H54 (cell line): ENCODE results near the gene IQCM.

Experiments used
- DNase-seq: peaks from one replicate; pipeline ENCODE4 v3.0.0; 2011; ENCODE audit warnings: low spot score, mixed read lengths; ENCODE audit not compliant: insufficient read length
- FAIRE-seq: peaks from 3 replicates; lab custom pipeline; 2011; peaks lifted over from hg19 to GRCh38; lab: Jason Lieb, UNC
- POLR2A ChIP-seq: IDR thresholded peaks from 2 replicates; pipeline ENCODE4 v1.6.1; 2011; ENCODE audit warnings: low read depth, mild to moderate bottlenecking, low read length

Gene IQCM

DNA sequence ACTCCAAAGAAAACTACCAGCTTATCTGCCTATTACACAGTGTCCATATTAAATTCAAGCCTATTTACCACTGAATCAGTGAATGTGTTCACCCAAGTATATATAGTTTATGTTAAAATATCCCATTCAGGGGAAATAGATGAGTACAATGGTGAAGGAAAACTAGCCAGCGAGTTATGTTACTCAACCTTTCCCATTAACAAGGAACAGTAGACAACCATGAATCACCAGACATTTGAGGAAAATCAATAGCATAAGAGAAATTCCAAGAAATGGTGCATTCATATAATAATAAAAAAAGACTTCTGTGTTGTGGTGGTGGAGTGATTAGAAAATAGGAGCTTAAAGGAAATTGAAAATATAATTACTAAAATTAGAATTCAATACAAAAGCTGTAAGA, 21.3 kb downstream of the IQCM start:
- no peak for TF ChIP-seq POLR2A
- DNase-seq (no peak), FAIRE-seq (no peak)

DNA sequence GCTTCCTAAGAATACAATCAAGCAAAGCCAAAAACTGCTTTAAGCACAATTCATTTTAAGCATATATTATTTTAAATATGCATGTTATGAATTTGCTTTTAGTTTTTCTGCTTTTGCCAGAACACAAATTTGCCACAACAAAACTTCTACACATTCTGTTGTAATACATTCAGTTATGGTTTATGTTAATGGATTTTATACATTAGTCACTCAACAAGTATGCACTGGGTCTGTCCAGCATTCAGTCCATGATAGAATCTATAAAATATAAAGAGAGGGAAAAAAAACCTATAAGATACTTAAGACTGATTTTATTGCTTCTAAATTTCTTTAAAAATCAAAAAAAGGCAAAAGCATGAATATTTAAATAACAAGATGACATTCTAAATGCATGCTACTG, 22.2 kb downstream of the IQCM start:
- FAIRE-seq (peak; percentile 20), DNase-seq (no peak)
- no peak for TF ChIP-seq POLR2A

DNA sequence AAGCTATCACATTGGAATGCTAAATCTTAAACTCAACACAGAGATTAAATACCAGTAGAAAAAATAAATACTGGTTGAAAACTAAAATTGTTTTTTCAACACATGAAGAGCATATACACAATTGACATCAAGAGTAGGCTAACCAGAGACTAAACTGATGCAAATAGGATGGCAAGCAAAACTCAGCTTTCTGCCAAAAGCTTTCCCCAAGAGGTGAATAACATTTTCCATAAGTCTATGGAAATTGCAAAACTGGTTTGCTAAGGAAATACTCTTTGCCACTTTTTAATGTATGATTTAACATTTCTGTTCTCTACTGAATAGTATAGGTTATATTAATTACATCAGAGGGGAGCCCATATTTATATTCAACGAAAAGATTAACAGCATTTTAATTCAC, 23.8 kb downstream of the IQCM start:
- FAIRE-seq (no peak), DNase-seq (no peak)
- no peak for TF ChIP-seq POLR2A

DNA sequence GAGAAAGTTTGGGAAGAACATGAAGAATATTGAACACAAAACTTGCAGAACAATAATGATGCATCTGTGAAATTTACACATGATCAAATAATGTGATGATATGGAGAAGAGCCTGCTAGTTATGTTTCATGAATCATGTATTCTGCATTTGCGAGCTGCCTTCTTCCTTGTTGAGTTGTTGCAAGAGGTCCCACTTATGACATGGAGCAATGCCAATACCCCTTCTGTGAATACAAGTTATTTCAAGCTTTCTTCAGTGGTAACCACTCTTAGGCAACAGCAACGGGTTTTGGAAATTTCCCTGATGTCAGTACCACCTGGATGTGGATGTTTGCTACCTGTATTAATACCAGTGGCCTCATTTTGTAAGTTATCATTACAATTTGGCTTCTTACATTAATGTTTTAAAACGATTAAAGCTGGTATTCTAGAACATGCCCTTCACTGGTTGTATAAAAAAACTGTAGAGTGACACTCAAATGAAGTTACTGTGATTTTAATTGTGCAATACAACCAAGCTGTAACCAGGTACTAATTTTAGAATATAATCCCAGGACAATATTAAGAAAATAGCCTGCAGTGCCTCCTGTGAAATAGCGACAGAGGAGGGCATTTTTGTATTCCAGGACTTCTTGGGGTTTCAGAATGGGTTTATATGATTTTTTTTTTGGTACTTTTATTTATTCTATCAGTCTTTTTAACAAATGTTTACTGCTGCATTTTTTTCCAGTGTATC, 25.3 kb downstream of the IQCM start:
- TF ChIP-seq POLR2A = no peak
- FAIRE-seq (no peak), DNase-seq (no peak)

DNA sequence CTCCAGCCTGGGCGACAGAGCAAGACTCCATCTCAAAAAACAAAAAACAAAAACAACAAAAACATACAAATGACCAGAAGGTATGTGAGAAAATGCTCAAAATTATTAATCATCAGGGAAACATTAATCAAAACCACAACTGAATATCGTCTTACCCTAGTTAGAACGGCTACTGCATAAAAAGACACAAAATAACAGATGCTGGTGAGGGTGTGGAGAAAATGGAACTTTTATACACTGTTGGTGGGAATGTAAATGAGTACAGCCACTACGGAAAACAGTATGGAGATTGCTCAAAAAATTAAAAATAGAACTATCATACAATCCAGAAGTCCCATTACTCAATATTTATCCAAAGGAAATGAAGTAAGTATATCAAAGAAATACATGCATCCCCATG, 27.3 kb downstream of the IQCM start:
- FAIRE-seq = no peak
- TF ChIP-seq POLR2A = no peak
- DNase-seq = no peak

DNA sequence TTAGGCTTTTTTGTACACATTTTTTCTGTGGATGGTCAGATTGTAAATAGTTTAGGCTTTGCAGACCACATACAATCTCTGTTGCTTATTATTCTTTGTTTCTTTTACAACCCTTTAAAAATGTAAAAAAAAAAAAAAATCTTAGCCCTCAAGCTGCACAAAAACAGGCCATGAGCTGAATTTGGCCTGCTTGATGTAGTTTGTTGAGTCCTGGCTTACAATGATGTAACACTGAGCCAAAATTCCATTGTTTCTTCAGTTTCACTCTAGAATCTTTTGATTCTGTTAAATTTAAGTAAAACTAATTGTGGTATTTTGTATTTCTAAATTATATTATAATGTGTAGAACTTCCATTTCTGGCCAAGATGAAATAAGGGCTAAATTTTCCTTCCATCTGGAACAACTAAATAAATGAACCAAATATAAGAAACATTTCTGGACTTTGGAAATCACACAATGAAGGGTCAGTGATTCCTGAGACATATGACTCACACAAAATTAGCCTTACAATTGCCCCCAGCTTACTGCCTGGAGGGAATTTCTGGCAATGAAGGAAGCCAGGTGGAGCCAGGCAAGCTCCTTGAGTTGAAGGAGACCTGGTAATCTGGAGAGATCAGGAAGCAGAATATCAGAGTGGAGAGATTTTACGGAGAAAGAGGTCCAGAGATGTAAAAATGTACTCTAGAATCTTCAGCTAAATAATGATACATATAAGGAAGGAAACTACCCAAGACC, 29.8 kb downstream of the IQCM start:
- FAIRE-seq (no peak), DNase-seq (no peak)

DNA sequence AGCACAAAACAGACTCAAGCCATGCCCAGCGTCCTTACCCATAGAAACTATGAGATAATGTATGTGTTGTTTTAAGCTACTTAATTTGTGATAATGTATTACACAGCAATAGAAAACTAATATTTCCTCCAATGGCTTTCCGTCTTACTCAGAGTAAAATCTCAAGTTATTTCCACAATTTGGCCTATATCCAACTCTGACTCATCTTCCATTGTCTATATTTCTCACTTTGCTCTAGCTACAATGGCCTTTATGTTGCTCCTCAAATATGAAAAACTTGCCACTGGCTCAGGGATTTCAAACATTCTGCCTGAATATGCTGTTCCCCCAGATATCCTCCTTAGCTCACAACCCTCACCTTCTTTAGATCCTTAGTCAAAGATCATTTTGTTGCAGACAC, 31.6 kb downstream of the IQCM start:
- no peak for TF ChIP-seq POLR2A
- FAIRE-seq (no peak), DNase-seq (no peak)

More for the DNA sequence above, 29.8 kb downstream of the IQCM start:
- TF ChIP-seq POLR2A = no peak

DNA sequence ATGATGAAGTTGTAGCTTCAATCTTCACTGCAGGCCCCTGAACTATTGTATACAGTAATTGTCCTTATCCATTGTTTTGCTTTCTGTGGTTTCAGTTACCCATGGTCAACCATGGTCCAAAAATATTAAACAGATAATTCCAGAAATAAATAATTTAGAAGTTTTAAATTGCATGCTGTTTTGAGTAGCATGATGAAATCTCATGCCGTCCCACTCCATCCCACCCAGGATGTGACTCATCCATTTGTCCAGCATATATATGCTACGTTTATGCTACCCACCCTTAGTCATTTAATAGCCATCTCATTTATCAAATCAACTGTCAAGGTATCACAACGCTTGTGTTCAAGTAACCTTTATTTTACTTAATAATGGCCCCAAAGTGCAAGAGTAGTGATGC, 34.5 kb downstream of the IQCM start:
- FAIRE-seq (peak; percentile 68), DNase-seq (no peak)
- TF ChIP-seq POLR2A = no peak

DNA sequence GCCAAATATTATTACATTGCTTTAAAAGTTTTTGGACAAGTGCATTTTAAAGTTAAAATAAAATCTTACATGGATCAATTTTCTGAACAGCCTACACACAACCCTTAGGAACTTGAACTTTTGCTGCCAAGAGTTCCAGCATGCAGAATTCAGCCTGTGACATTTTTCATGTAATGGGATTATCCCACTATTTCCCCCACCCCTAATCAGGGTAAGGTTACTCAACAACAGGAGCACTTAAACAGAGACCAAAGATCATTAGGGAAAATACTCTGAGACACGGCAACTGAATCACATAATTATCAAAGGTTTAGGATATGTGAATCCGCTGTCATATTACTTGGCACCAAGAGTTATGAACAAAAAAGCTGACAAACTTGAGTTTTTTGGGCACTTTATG, 47.2 kb downstream of the IQCM start:
- no peak for DNase-seq
- FAIRE-seq = no peak
- no peak for TF ChIP-seq POLR2A

DNA sequence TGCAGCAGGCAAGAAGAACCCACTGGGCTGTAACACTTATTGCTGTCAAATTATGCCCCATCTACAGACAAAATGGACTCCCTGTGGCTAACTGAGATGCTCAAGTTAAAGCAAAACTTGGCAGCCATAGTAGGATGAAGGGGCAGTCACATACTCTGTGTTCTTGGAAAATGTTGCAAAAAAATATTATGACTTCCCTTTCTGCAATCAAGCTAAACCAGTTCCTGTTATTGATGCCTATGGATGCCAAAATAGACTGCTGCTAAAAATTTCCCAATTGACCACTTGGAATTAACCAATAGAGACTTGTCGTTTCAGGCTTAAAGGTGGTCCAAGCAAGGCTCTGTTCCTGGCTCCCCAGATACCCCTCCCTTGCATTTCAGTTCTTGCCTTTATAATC, 49.5 kb downstream of the IQCM start:
- FAIRE-seq = no peak
- no peak for TF ChIP-seq POLR2A
- no peak for DNase-seq

DNA sequence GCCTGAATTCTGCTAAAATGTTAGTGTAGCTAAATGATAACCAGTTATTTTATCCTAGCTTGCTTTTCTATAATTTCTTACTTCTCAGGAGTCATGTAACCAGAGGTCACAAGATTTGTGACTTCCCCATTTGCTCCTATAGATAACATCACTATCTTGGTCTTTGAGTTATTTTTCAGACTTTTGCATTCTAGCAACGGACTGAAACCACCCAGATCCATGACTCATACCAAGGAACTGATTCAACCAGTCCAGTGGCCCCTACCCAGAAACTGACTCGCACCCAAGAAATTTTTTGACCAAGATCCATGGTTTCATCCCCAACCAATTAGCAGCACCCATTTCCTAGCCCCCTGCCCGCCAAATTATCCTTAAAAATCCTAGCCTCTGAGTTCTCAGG, 50.0 kb downstream of the IQCM start:
- no peak for DNase-seq
- FAIRE-seq = peak; percentile 80
- TF ChIP-seq POLR2A = no peak

DNA sequence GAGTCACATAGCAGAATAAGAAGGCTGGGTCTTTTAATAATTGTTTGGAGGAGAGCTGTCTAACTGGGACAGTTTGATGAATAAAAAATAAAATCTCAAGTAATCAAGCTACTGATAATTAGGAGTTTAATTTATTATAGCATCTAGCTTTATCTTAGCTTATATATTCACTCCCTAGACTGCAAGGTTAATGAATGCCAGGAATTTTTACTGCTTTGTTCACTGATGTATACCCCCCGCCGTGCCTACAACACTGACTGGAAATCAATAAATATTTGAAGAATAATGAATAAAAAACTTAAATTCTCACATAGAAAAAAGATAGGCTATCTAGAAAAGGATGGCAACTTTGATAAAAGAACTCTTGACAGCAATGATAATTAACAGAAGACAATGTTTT, 59.7 kb downstream of the IQCM start:
- no peak for TF ChIP-seq POLR2A

DNA sequence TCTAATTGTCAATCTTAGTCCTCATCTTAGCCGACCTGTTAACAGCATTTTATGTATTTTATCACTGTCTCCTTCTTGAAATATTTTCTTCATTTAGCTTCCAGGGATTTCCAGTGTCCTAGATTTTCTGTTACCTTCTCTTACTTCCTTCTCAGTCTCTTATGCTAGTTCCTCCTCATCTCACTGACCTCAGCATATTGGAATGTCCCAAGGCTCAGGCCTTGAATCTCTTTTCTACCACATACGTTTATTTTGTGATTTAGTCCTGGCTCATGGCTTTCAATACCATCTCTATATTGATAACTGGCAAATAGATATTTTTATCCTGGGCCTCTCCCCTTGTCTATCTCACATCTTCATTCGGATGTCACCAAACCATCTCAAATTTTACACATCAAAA, 61.1 kb downstream of the IQCM start:
- TF ChIP-seq POLR2A = no peak
- no peak for DNase-seq
- peak; percentile 27 for FAIRE-seq

More for the DNA sequence above, 59.7 kb downstream of the IQCM start:
- FAIRE-seq = no peak
- no peak for DNase-seq

DNA sequence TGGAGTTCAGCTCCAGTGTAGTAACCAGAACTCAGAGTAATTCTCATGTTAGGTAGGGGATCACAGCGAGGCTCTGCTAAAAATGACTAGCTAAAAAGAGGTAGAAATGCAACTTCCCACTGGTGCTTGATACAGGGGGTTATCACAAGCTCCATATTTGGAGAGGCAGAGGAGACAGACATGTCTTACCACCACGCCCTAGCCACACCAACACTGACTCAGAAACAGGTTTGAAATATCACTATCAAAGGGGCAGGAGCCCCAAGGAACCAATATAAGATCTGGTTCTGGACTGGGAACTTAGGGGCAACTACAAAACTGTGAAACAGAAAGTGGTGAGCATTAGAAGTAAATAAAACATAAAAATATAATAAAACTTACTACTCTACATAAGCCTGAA, 62.9 kb downstream of the IQCM start:
- FAIRE-seq (no peak), DNase-seq (no peak)
- TF ChIP-seq POLR2A = no peak

DNA sequence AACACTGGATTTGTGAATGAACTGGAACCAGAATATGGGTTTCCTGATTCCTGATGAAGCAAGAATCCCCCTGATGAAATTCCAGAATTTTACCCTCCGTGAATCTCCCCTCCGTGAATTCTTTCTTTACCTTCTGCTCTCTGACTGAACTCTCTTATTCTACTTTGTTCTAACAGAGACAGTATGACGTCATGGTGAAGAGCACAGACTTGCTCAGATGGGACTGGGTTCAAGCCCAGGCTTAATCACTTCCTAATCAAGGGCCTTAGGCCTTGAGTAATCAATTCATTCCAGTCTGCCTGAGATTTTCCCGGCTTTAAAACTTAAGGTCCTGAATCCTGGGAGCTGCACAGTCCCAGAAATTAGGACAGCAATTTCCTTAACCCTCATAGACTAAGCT, 64.5 kb downstream of the IQCM start:
- FAIRE-seq = no peak
- no peak for DNase-seq
- no peak for TF ChIP-seq POLR2A
